GM19099 (cell line): ENCODE measurements around the gene MAPKAPK5.

Source experiments
- POLR2A ChIP-seq: IDR thresholded peaks from 3 replicates; pipeline ENCODE4 v1.6.1; 2011; ENCODE audit warnings: low read depth; ENCODE audit not compliant: insufficient read length; ENCODE audit errors: extremely low read depth

MAPKAPK5 gene

GRCh38 chr12:111823891-111824290 lies 18.1 kb upstream of the MAPKAPK5 start:
- TF ChIP-seq POLR2A, result no peak

GRCh38 chr12:111825509-111825908 lies 16.5 kb upstream of the MAPKAPK5 start:
- no peak for TF ChIP-seq POLR2A

- no peak for TF ChIP-seq POLR2A
Measured at GRCh38 chr12:111826316-111826715, 15.7 kb upstream of the MAPKAPK5 start.

GRCh38 chr12:111826992-111827391 lies 15.0 kb upstream of the MAPKAPK5 start:
- TF ChIP-seq POLR2A, result no peak

- TF ChIP-seq POLR2A, result no peak
Measured at GRCh38 chr12:111827907-111828306, 14.1 kb upstream of the MAPKAPK5 start.

GRCh38 chr12:111828338-111828979 lies 13.6 kb upstream of the MAPKAPK5 start:
- no peak for TF ChIP-seq POLR2A

- no peak for TF ChIP-seq POLR2A
Measured at GRCh38 chr12:111838353-111838752, 3.7 kb upstream of the MAPKAPK5 start.

GRCh38 chr12:111840807-111841206 lies 1.2 kb upstream of the MAPKAPK5 start:
- TF ChIP-seq POLR2A, result no peak

GRCh38 chr12:111841236-111841749 lies 735 bp upstream of the MAPKAPK5 start:
- no peak for TF ChIP-seq POLR2A

GRCh38 chr12:111842556-111843396 lies 748 bp downstream of the MAPKAPK5 start:
- no peak for TF ChIP-seq POLR2A

- no peak for TF ChIP-seq POLR2A
Measured at GRCh38 chr12:111846016-111846415, 4.0 kb downstream of the MAPKAPK5 start.

GRCh38 chr12:111850526-111850925 lies 8.5 kb downstream of the MAPKAPK5 start:
- no peak for TF ChIP-seq POLR2A

GRCh38 chr12:111858186-111858585 lies 16.2 kb downstream of the MAPKAPK5 start:
- no peak for TF ChIP-seq POLR2A

- no peak for TF ChIP-seq POLR2A
Measured at GRCh38 chr12:111858778-111859177, 16.8 kb downstream of the MAPKAPK5 start.

- TF ChIP-seq POLR2A, result no peak
Measured at GRCh38 chr12:111864913-111865312, 22.9 kb downstream of the MAPKAPK5 start.

GRCh38 chr12:111867531-111867930 lies 25.5 kb downstream of the MAPKAPK5 start:
- TF ChIP-seq POLR2A, result no peak
